ENCODE results near the gene TTC21A.
A peak's percentile ranks its signal among the peaks of the same experiment; 100 is the strongest.

GRCh38 chr3:39126532-39127071 is 19.1 kb downstream of the TTC21A start:
- TF ChIP-seq, protein P1, sequence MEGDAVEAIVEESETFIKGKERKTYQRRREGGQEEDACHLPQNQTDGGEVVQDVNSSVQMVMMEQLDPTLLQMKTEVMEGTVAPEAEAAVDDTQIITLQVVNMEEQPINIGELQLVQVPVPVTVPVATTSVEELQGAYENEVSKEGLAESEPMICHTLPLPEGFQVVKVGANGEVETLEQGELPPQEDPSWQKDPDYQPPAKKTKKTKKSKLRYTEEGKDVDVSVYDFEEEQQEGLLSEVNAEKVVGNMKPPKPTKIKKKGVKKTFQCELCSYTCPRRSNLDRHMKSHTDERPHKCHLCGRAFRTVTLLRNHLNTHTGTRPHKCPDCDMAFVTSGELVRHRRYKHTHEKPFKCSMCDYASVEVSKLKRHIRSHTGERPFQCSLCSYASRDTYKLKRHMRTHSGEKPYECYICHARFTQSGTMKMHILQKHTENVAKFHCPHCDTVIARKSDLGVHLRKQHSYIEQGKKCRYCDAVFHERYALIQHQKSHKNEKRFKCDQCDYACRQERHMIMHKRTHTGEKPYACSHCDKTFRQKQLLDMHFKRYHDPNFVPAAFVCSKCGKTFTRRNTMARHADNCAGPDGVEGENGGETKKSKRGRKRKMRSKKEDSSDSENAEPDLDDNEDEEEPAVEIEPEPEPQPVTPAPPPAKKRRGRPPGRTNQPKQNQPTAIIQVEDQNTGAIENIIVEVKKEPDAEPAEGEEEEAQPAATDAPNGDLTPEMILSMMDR (conservative IDR thresholded peaks at IDR 0.05 in 1 of 2, IDR thresholded peaks at IDR 0.05 in 1 of 2; ENCODE audit: low read depth in 1 of 2, low read length in 2 of 2) = peak; percentile 63 to 85
- TF ChIP-seq EZH2 (IDR thresholded peaks at IDR 0.05; ENCODE audit: low read length, missing control alignments) = no peak

Data from fibroblast of lung (primary cell).